NCI-H510A (cell line): ENCODE measurements around the gene CAD.
"Not testable (repeated sequence)": the region's sequence is repeated elsewhere in the genome, so short reads cannot be mapped to it uniquely, and the experiment has no call there.

Experiments used
- DNase-seq: peaks from one replicate; lab custom pipeline; 2025; lab: John Stamatoyannopoulos, UW

CAD gene

DNA sequence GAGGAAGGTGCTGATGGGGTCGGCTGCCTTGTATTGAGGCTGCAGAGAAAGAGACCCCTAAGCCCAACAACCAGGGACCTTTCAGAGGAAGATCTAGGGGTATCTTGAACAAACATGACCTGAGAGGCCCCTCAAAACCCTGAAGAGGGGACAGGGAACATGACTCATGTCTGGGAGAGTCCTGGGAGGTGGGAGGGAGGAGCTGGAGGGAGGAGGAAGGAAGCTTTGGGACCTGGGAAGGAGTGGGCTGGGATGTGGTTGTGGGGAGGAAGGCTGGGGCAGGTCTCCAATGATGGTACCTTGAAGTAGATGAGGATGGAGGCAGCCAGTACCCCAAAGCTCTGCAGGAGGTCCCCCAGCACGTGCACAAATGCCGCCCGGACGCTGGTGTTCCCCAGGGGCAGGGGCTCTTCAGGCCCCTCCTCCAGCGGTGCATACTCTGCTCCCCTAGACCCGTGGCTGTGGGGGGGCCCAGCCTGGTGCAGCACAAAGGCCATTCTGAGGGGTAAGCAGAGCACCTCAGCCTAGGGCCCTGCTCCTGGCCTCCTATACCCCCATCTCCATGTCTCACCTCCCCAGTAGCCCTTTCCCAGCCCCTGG is 39.8 kb downstream of the CAD start:
- no peak for DNase-seq

DNA sequence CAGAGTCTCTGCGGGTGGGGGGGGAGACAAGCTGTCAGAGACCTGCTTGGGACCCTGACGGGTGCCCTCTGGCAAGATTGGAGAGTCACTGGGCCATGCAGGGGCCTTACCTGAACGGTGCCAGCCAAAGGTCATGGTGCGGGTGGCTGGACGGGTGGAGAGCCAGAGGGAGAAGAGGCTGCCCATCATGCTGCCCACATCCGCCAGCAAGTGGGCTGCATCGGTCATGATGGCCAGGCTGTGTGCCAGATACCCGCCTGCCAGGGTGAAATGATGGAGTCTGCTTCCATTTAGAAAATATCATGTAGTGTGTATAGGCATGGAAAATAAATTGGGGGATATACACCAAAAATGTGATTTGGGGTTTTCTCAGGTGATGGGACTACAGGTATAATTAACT is 40.9 kb downstream of the CAD start:
- no peak for DNase-seq

GRCh38 chr2:27261241-27261925 is 44.2 kb downstream of the CAD start:
- DNase-seq: no peak

GRCh38 chr2:27261926-27262298 is 44.7 kb downstream of the CAD start:
- DNase-seq: no peak

- peak; percentile 14 for DNase-seq
Observed at GRCh38 chr2:27262379-27263286, 45.5 kb downstream of the CAD start, which contains the start of gene SLC30A3. TSS of gene SLC30A3 (minus strand) at chr2:27263047. CDS start at chr2:27262906, 141 bp downstream.

- DNase-seq: no peak
Observed at GRCh38 chr2:27263287-27264252, 46.4 kb downstream of the CAD start.

GRCh38 chr2:27264253-27264752 is 47.1 kb downstream of the CAD start:
- no peak for DNase-seq

GRCh38 chr2:27264753-27265535 is 47.8 kb downstream of the CAD start:
- peak; percentile 71 for DNase-seq

- no peak for DNase-seq
Observed at GRCh38 chr2:27265536-27265870, 48.3 kb downstream of the CAD start.

DNA sequence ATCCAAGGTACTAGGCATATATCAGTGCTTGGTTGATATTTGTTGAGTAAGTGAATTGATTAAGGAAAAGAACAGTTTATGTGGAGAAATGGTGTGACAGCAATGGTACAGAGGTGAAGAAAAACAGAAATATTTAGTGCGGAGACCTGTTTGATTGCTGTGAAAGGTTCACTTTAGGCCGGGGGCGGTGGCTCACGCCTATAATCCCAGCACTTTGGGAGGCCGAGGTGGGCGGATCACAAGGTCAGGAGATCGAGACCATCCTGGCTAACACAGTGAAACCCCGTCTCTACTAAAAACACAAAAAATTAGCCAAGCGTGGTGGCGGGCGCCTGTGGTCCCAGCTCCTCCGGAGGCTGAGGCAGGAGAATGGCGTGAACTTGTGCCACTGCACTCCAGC is 51.1 kb downstream of the CAD start:
- not testable (repeated sequence) for DNase-seq

DNA sequence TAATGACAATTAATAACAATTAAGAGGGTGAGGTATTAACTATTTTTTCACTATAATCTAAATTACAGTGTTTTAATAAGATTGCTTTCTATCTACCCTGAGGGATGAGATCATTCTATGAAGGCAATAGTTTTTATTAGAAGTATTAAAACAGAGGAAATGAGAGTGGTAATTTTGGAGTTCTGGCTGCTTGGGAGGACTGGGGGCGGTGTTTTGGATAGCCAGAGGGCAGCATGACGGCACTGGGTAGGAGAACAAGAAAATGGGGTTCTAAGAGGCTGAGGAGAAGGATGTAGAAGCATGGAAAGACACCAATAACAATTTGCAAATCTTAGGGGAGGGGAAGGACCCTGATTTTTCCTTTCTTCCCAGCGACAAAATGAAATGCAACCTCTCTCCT is 53.0 kb downstream of the CAD start:
- no peak for DNase-seq

- DNase-seq: no peak
Observed at GRCh38 chr2:27270670-27271069, 53.5 kb downstream of the CAD start.

GRCh38 chr2:27271631-27272340 is 54.6 kb downstream of the CAD start:
- DNase-seq: no peak

GRCh38 chr2:27272537-27273522 is 55.7 kb downstream of the CAD start:
- not testable (repeated sequence) for DNase-seq

- no peak for DNase-seq
Observed at GRCh38 chr2:27275211-27276150, 58.3 kb downstream of the CAD start, which contains the start of gene DNAJC5G. TSS of gene DNAJC5G (plus strand) at chr2:27275433. CDS start at chr2:27276729, 1,296 bp downstream.

DNA sequence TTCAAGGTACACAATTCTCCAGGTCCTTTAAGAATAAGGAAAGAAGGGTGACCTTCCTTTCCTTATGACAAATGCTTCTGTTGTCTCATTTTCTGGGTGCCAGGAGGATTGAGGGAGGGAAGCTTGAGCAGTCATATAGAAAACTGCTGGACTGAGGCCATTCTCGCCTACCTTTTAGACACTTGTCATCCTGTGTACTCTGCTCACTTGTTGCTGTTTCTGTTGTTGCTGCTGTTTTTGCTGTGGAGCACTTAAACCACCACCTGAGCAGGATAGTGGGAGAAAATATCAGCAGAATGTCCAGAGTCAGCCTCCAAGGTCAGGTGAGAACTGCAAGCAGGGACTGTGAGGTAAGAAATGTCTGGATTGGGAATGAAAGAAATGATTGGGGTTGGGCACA is 60.8 kb downstream of the CAD start:
- DNase-seq: no peak

- DNase-seq: no peak
Observed at GRCh38 chr2:27280826-27281225, 63.7 kb downstream of the CAD start.

- DNase-seq: no peak
Observed at GRCh38 chr2:27281442-27281841, 64.3 kb downstream of the CAD start.
